Right atrium auricular region (tissue), 2 donors: ENCODE measurements around the gene FXYD3. TPM values are rescaled to one million over a fixed set of nuclear protein-coding genes. Genes with fewer than 3 reads are reported as not detected.

Source experiments
- DNase-seq: peaks from one replicate; pipeline ENCODE4 v3.0.0-alpha.2; 2019; ENCODE audit warnings: low spot score
- H3K27ac ChIP-seq, 2 donors: fragments of 200-600 bp; sonication (generic); 1 replicate in 1 of 2; 2 replicates in 1 of 2; pipeline ENCODE4 v1.5.1; 2016 to 2019
- H3K27me3 ChIP-seq, 2 donors: fragments of 200-600 bp; sonication (generic); one replicate each; pipeline versions ENCODE4 v1.5.1 to v1.6.0; 2017 to 2019
- H3K36me3 ChIP-seq: fragments of 200-600 bp; sonication (generic); one replicate; pipeline ENCODE4 v1.5.1; 2016
- H3K4me1 ChIP-seq, 2 donors: fragments of 200-600 bp; sonication (generic); one replicate each; pipeline versions ENCODE4 v1.5.1 to v1.6.0; 2017 to 2019
- H3K4me3 ChIP-seq, 2 donors: fragments of 200-600 bp; sonication (generic); 1 replicate in 1 of 2; 2 replicates in 1 of 2; pipeline ENCODE4 v1.5.1; 2017 to 2019; ENCODE audit warnings: mild to moderate bottlenecking in 1 of 2, moderate library complexity in 1 of 2
- H3K9me3 ChIP-seq, 2 donors: fragments of 200-600 bp; sonication (generic); one replicate each; pipeline ENCODE4 v1.5.1; 2019
- CTCF ChIP-seq, 2 donors: fragments of 200-600 bp; sonication (generic); IDR thresholded peaks; one replicate each; pipeline ENCODE4 v1.5.1; 2019; ENCODE audit warnings: antibody characterized with exemption in 2 of 2
- total RNA-seq, 2 donors: library from RNA; depleted of rRNA; stranded (reverse); fragments of >200 nt; gene quantifications; one replicate each; pipeline ENCODE4 v1.1.0, GENCODE V29; 2016

The FXYD3 gene
- total RNA-seq, 2 donors from 2014 or later: 0.98 to 1.6 TPM

DNA sequence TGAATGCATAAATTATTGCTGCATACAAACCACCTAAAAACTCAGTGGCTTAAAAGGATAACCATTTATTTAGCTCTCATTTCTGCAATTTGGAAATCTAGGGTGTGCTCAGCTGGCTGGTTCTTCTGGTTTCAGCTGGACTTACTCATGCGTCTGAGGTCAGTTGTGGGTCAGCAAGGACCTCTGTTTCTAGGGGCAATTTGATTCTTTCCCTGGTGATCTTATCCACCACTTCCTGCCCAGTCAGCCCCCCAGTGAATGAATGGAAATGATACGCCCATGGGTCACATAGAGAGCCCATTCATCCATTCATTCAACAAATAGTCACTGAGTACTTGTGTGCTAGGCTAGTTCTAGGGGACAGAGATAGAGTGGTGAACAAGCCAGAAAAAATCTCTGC lies 48.8 kb downstream of the FXYD3 start:
- no peak for TF ChIP-seq CTCF (IDR thresholded peaks at IDR 0.05)
- Histone ChIP-seq H3K9me3 (peaks cover 0 to 25% of the 10 kb centered on the region in 2 donors), H3K27ac (no peak overlapping the region), H3K27me3 (no peaks in the 10 kb centered on the region), H3K36me3 (peaks cover 53% of the 10 kb centered on the region), H3K4me1 (no peaks in the 10 kb centered on the region), H3K4me3 (no peak overlapping the region)
- DNase-seq: no peak

- TF ChIP-seq CTCF (IDR thresholded peaks at IDR 0.05): no peak
- no peak for DNase-seq
- Histone ChIP-seq H3K27me3 (no peaks in the 10 kb centered on the region), H3K9me3 (peaks cover 0 to 25% of the 10 kb centered on the region in 2 donors), H3K4me1 (no peaks in the 10 kb centered on the region), H3K4me3 (no peak overlapping the region), H3K36me3 (peaks cover 58% of the 10 kb centered on the region), H3K27ac (no peak overlapping the region)
These were observed 49.8 kb downstream of the FXYD3 start for GRCh38 chr19:35165200-35166058.

- no peaks in the 10 kb centered on the region for H3K27me3 ChIP-seq
- no peak for TF ChIP-seq CTCF (IDR thresholded peaks at IDR 0.05)
- no peak overlapping the region for H3K4me3 ChIP-seq
- H3K9me3 ChIP-seq: peaks cover 0 to 25% of the 10 kb centered on the region in 2 donors
- peaks cover 55% of the 10 kb centered on the region for H3K36me3 ChIP-seq
- no peak for DNase-seq
- H3K27ac ChIP-seq: no peak overlapping the region
- no peaks in the 10 kb centered on the region for H3K4me1 ChIP-seq
These were observed 50.8 kb downstream of the FXYD3 start for GRCh38 chr19:35166100-35167063.

- no peak for DNase-seq
- H3K27me3 ChIP-seq: no peaks in the 10 kb centered on the region
- H3K9me3 ChIP-seq: peaks cover 0 to 25% of the 10 kb centered on the region in 2 donors
- TF ChIP-seq CTCF (IDR thresholded peaks at IDR 0.05): no peak
- no peaks in the 10 kb centered on the region for H3K4me1 ChIP-seq
- no peak overlapping the region for H3K27ac ChIP-seq
- no peak overlapping the region for H3K4me3 ChIP-seq
- peaks cover 44% of the 10 kb centered on the region for H3K36me3 ChIP-seq
These were observed 51.9 kb downstream of the FXYD3 start for GRCh38 chr19:35167251-35168119.

- no peak for TF ChIP-seq CTCF (IDR thresholded peaks at IDR 0.05)
- peaks cover 37% of the 10 kb centered on the region for H3K36me3 ChIP-seq
- H3K9me3 ChIP-seq: peaks cover 0 to 25% of the 10 kb centered on the region in 2 donors
- no peaks in the 10 kb centered on the region for H3K4me1 ChIP-seq
- H3K27me3 ChIP-seq: no peaks in the 10 kb centered on the region
- no peak overlapping the region for H3K4me3 ChIP-seq
- DNase-seq: no peak
- H3K27ac ChIP-seq: no peak overlapping the region
These were observed 52.6 kb downstream of the FXYD3 start for GRCh38 chr19:35168196-35168595.
